HG02840 (cell line): Measurements from ENCODE around the gene MMP19.
"Not testable (repeated sequence)": the region's sequence is repeated elsewhere in the genome, so short reads cannot be mapped to it uniquely, and the experiment has no call there.

Source experiments
- ATAC-seq: cut with Tn5 transposase; IDR thresholded peaks from one replicate; pipeline ENCODE4 v1.9.1; 2021; ENCODE audit warnings: mild to moderate bottlenecking, moderate library complexity, moderate number of reproducible peaks; ENCODE audit not compliant: unreplicated experiment, low FRiP score

Gene MMP19

GRCh38 chr12:55845361-55845760 is 2.6 kb upstream of the MMP19 start:
- ATAC-seq = no peak

GRCh38 chr12:55844961-55845360 is 2.2 kb upstream of the MMP19 start:
- no peak for ATAC-seq

GRCh38 chr12:55843431-55843830 is 695 bp upstream of the MMP19 start:
- no peak for ATAC-seq

GRCh38 chr12:55840581-55841351 is 2.0 kb downstream of the MMP19 start:
- no peak for ATAC-seq

DNA sequence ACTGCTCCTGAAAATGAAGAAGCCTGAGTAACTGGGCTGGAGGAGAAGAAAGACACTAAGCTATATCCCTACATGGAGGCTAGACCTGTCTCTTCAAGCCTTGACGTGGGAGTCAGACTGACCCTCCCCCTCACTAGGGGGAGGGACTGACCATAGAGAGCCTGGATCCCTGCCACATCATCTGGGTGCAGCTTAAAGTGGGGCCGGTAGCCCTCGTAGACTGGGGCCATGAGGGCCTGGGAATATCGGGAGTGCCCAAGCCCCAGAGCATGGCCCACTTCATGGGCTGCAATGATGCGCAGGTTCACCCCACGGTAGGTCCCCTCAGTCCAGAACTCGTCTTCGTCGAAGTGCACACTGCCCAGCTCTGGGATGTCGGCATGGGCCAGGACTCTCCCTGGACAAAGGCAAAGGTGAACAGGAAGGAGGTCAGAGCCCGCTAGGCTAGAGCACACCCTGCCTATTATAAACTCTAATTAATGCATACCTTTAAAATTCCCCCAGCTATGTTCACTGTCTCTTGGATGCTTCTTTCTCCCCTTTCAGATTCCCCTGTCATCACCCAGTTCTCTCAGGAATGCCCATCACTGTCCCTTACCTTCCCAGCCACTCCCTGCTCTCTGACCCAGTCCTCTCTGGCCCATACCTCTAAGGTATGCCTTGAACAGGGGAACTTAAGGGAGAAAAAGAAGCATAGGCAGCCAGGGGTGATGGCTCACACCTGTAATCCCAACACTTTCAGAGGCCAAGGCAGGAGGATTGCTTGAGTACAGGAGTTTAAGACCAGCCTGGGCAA is 3.2 kb downstream of the MMP19 start:
- ATAC-seq = no peak

- no peak for ATAC-seq
Observed at GRCh38 chr12:55838361-55838760, 4.4 kb downstream of the MMP19 start.

DNA sequence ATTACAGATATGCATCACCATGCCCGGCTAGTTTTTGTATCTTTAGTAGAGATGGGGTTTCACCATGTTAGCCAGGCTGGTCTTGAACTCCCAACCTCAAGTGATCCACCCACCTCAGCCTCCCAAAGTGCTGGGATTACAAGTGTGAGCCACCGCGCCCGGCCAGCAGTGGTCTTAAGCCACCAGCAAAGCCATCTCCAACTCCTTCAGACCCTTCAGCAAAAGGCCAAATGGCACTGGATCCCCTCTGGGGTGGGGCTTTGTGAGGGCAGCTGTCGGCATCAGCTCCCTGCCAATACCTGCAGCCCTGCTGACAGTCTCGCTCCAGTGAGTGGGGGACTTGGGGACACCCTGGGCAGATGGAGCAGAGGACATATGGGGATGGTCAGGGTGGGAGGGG is 8.3 kb downstream of the MMP19 start:
- ATAC-seq = not testable (repeated sequence)

DNA sequence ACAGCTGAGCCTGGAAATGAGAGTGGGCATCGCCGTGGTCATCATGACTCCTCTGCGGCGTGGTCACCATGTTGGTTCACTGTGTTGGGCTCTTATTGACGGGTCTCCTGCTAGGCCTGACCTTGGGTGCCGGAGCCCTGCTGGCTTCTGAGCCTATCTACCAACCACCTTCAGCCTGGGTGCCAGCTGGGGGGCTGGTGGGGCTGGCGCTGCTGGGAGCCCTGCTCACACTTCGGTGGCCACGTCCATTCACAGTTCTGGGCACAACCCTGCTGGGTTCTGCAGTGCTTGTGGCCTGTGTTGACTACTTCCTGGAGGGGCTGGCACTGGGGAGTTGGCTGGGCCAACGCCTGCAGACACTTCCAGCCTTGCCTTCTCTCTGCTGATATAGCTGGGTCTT is 9.7 kb downstream of the MMP19 start:
- no peak for ATAC-seq

DNA sequence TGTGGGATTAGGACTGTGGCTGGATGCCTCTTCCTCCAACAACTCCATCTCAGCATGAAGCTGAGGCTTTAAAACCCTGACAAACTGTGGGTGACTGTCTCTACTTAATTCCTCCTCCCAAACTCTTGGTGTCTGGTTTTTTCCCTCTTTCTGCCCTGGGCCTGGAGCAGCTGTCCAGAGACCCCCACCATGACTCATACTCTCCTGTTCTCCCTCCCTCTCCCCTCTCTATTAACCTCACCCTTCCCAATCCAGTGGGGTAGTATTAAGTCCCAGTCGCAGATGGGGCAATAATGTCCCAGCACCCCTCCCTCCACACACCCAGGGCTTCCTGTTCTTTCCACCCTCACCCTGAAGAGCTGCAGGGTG is 11.3 kb downstream of the MMP19 start:
- ATAC-seq = no peak

DNA sequence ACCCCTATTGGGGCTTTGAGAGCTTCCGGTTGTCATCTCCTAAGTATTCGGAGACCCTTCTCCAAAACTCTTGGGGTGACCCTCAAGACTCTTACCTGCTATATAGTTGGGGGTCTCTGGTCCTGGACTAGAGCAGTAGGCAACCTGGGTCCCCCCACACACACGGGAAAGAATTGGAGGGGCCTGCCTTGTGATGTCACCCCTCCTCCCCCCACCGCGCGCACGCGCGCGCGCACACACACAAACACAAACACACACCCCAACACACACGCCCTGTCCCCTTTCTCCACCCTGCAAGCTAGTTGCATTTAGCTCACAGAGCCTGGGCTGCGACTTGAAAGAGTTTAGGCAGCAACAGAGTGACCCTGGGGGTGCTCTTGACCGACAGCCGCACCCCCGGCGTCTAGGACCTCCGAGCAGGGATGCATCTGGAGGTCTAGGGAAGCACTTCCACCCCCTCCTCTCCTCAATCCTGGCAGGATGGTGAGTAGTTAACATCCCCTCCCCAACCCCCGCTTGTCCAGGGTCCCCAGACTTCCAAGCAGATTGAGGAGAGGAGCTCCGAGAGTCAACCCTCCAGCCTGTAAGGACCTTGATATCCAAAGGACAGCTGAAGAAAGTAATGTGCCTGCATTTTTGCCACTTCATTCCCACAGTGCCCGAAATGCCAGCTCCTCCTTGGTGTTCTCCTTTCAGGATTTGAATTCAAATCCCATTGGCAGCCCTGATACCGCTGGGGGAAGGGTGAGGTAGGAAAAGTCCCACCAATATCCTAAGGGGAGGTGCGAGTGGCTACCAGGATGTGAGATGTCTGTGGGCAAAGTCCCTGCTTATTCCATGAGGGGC is 11.9 kb downstream of the MMP19 start:
- no peak for ATAC-seq

DNA sequence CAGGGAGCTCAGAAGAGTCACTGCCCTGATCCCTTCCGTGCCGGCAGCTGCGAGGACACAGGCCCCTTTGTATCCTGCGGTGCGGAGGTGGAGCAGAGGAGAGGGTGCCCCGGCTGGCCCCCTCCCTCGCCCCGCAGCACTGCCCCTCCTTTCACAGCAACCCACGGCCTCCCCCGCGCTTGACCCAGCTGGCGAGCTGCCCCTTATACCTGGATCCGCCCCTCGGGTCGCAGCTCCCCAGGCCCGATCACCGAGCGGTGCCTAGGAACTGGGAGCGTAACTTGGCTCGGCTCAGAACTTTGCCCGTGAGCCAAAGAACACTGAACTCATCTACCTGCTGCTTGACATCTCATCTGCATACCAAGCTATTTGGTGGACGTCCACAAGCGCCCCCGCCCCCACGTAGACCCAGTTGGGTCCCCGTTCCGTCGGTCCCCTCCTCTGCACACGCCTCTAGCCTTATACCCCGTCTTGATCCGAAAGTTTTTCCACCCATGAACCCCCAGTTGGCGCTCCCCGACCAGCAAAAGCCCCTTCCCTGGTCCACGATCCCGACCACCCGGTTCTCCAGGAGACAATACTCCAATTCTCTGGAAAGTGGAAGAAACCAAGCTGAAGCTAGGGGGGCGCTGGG is 12.7 kb downstream of the MMP19 start:
- peak; percentile 16 for ATAC-seq

DNA sequence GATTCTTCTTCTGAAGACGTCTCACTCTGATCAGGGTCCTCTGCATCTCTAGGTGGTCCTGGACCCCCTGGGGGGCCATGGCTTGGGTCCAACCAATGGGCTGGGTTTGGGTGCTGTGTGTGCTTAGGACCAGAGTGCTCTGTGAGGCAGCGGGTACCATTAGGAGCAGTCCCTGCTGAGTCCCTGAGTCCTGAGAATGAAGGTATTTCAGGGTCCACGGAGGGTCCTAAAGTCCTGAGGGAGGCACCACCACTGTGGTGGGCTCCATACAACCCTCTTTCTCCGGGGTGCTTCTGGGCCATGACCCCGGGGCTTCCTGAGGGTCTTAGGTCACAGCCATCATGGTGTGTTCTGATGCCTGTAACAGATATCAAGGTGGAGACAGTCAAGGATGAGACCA is 14.4 kb downstream of the MMP19 start:
- ATAC-seq = no peak

DNA sequence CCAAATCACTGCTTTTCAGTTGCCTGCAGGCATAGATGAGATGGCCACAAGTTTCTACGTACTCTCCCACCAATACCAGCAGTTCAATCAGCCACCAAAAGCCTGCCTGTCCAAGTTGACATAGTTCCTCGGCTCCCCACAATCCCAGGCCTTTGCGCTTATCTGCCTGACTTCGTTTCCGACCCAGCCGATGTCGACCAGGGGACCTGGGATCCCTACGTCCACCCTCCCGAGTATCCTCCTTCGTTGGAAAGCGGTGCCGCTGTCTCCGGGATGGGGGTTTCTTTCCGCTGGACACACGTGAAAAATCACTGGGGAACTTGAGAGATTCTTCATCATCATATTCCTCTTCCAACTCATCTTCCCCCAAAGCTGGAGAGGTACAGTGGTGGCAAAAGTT is 14.9 kb downstream of the MMP19 start:
- ATAC-seq = no peak

DNA sequence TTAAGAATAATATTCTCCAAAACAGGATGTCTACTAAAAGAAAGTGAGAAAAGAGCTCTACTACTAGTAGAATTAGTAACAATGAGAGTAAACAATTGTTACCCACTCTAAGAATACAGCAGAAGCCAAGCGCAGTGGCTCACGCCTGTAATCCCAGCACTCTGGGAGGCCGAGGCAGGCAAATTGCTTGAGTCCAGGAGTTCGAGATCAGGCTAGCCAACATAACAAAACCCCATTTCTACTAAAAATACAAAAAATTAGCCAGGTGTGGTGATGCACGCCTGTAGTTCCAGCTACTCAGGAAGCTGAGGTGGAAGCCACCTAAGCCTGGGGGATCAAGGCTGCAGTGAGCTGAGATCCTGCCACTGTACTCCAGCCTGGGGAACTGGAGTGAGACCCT is 18.0 kb downstream of the MMP19 start:
- ATAC-seq = no peak

DNA sequence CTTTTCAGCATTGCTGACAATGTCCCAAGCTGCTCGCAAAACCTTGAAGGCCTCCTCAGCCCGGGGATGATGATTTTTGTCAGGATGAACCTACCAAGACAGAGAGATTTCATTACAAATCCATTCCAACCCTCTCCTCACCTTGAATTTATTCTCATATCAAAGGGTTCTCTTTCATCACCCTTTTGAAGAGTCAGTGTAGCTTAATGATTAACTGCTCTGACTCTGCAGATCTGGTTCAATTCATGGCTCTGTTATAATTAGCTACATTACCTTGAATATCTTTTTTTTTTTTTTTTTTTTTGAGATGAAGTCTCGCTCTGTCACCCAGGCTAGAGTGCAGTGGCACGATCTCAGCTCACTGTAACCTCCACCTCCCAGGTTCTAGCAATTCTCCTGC is 19.3 kb downstream of the MMP19 start:
- no peak for ATAC-seq

GRCh38 chr12:55822228-55822627 is 20.5 kb downstream of the MMP19 start:
- ATAC-seq = no peak

- ATAC-seq = no peak
Observed at GRCh38 chr12:55820679-55821078, 22.1 kb downstream of the MMP19 start.

DNA sequence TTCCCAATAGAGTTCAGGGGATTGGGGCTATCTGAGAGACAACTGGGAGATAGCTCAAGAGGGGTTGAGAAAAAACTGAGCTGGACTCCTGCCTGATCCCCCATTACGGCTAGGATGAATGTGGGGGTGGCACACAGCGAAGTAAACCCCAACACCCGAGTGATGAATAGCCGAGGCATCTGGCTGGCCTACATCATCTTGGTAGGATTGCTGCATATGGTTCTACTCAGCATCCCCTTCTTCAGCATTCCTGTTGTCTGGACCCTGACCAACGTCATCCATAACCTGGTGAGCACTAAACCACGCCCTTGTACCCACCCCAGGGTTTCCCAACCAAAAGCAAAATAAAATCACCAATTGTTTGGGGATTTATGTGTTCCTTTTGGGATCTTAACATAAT is 23.9 kb downstream of the MMP19 start:
- ATAC-seq = no peak

- ATAC-seq = peak; percentile 26
Observed at GRCh38 chr12:55818140-55818728, 24.5 kb downstream of the MMP19 start.
